SK-N-SH (cell line): ENCODE results near the gene FRZB. TPM values are rescaled to one million over a fixed set of nuclear protein-coding genes. Genes with fewer than 3 reads are reported as not detected.

Experiments
- CTCF ChIA-PET: fragments of 300-600, 350-600 bp; formaldehyde crosslinking; extraction: SDS; loops from one replicate; lab custom pipeline; 2021; lab: Yijun Ruan, JAX
- POLR2A ChIA-PET: fragments of 350-600 bp; sonication (Branson Sonifier 250); formaldehyde crosslinking; extraction: SDS; loops from one replicate; lab custom pipeline; 2020; ENCODE audit warnings: antibody characterized with exemption, inconsistent platforms; lab: Yijun Ruan, JAX
- DNase-seq: peaks from one replicate; pipeline ENCODE4 v3.0.0; 2012
- H2AFZ ChIP-seq: fragments of 200-600 bp; sonication (generic); 2 replicates; pipeline ENCODE4 v1.8.1; 2016; ENCODE audit warnings: antibody characterized with exemption, mild to moderate bottlenecking, low read depth
- H3F3A ChIP-seq: fragments of 200-600 bp; sonication (generic); replicated peaks from 2 replicates; pipeline ENCODE3; 2016; ENCODE audit warnings: antibody characterized with exemption, mild to moderate bottlenecking; ENCODE audit not compliant: insufficient read depth
- H3K27ac ChIP-seq, 2 experiments: fragments of 200-500 bp in 1 of 2; fragments of 200-600 bp in 1 of 2; sonication (Bioruptor generic) in 1 of 2; sonication (generic), shearing (Covaris generic) in 1 of 2; 2 replicates each; pipeline versions ENCODE4 v1.5.1 to v1.6.1; 2014 to 2016; ENCODE audit warnings: low read depth in 2 of 2, inconsistent platforms in 1 of 2, low read length in 1 of 2, mild to moderate bottlenecking in 1 of 2, mixed read lengths in 1 of 2
- H3K27me3 ChIP-seq: fragments of 200-600 bp; sonication (generic), shearing (Covaris generic); 2 replicates; pipeline ENCODE4 v1.6.1; 2016; ENCODE audit warnings: mixed run types; ENCODE audit not compliant: insufficient read depth
- H3K36me3 ChIP-seq, 2 experiments: fragments of 200-500 bp in 1 of 2; fragments of 200-600 bp in 1 of 2; sonication (Bioruptor generic) in 1 of 2; sonication (generic) in 1 of 2; replicated peaks in 1 of 2; 2 replicates each; pipeline versions ENCODE3 to v1.5.1; 2014 to 2016; ENCODE audit warnings: low read length in 1 of 2, mild to moderate bottlenecking in 1 of 2; ENCODE audit not compliant: insufficient read depth in 2 of 2, control insufficient read depth in 1 of 2
- H3K4me1 ChIP-seq, 2 experiments: fragments of 200-500 bp in 1 of 2; fragments of 200-600 bp in 1 of 2; sonication (Bioruptor generic) in 1 of 2; sonication (generic), shearing (Covaris generic) in 1 of 2; 2 replicates each; pipeline versions ENCODE4 v1.5.1 to v1.6.1; 2014 to 2016; ENCODE audit warnings: low read depth in 1 of 2, low read length in 1 of 2, mixed run types in 1 of 2; ENCODE audit not compliant: insufficient read depth in 2 of 2, control insufficient read depth in 1 of 2
- H3K4me2 ChIP-seq: fragments of 200-600 bp; sonication (generic), shearing (Covaris generic); 2 replicates; pipeline ENCODE4 v1.6.1; 2017; ENCODE audit warnings: mixed run types
- H3K4me3 ChIP-seq, 2 experiments: fragments of 200-500 bp in 1 of 2; fragments of 200-600 bp in 1 of 2; sonication (Bioruptor generic) in 1 of 2; sonication (generic), shearing (Covaris generic) in 1 of 2; 2 replicates each; pipeline versions ENCODE4 v1.5.1 to v1.8.1; 2014 to 2016; ENCODE audit warnings: low read depth in 2 of 2, inconsistent platforms in 1 of 2, low read length in 1 of 2, mild to moderate bottlenecking in 1 of 2, mixed read lengths in 1 of 2, moderate library complexity in 1 of 2
- H3K79me2 ChIP-seq: fragments of 200-600 bp; sonication (generic); 2 replicates; pipeline ENCODE4 v1.8.1; 2017; ENCODE audit warnings: mild to moderate bottlenecking; ENCODE audit not compliant: insufficient read depth
- H3K9ac ChIP-seq: fragments of 200-600 bp; sonication (generic); 2 replicates; pipeline ENCODE4 v1.6.1; 2017; ENCODE audit warnings: mixed run types
- H3K9me2 ChIP-seq: fragments of 200-600 bp; sonication (generic); 2 replicates; pipeline ENCODE4 v1.6.1; 2017; ENCODE audit warnings: mixed run types
- H3K9me3 ChIP-seq: fragments of 200-600 bp; sonication (generic); 2 replicates; pipeline ENCODE4 v1.6.1; 2017; ENCODE audit warnings: mixed run types, mild to moderate bottlenecking, moderate library complexity
- H4K20me1 ChIP-seq: fragments of 200-600 bp; sonication (generic); 2 replicates; pipeline ENCODE4 v1.6.1; 2017; ENCODE audit warnings: mild to moderate bottlenecking, mixed run types; ENCODE audit not compliant: insufficient read depth
- CTCF ChIP-seq: fragments of 200-600 bp; sonication (generic); IDR thresholded peaks from 2 replicates; pipeline ENCODE4 v1.6.1; 2017; ENCODE audit warnings: antibody characterized with exemption, mild to moderate bottlenecking, moderate library complexity
- EP300 ChIP-seq, 2 experiments: IDR thresholded peaks; 2 replicates each; pipeline versions ENCODE4 v1.4.0 to v1.6.1; 2012; ENCODE audit warnings: borderline replicate concordance in 1 of 2, low read depth in 1 of 2, low read length in 1 of 2
- JUND ChIP-seq: IDR thresholded peaks from 2 replicates; pipeline ENCODE4 v1.4.0; 2012
- MXI1 ChIP-seq: IDR thresholded peaks from 2 replicates; pipeline ENCODE4 v1.6.1; 2012; ENCODE audit warnings: mild to moderate bottlenecking, low read depth, low read length, improper control_type of control experiment
- NRF1 ChIP-seq: IDR thresholded peaks from 2 replicates; pipeline ENCODE4 v1.6.1; 2012; ENCODE audit warnings: low read depth, mild to moderate bottlenecking, low read length
- POLR2AphosphoS5 ChIP-seq: IDR thresholded peaks from 2 replicates; pipeline ENCODE4 v1.6.1; 2012; ENCODE audit warnings: low read depth, low read length
- REST ChIP-seq: IDR thresholded peaks from 2 replicates; pipeline ENCODE4 v1.6.1; 2012; ENCODE audit warnings: mild to moderate bottlenecking, low read depth, low read length, moderate library complexity
- RFX5 ChIP-seq: IDR thresholded peaks from 2 replicates; pipeline ENCODE4 v1.6.1; 2012; ENCODE audit warnings: mild to moderate bottlenecking, improper control_type of control experiment, low read length
- SMC3 ChIP-seq: IDR thresholded peaks from 2 replicates; pipeline ENCODE4 v1.6.1; 2012; ENCODE audit warnings: low read depth, low read length, improper control_type of control experiment
- TAF1 ChIP-seq: IDR thresholded peaks from 2 replicates; pipeline ENCODE4 v1.6.1; 2012; ENCODE audit warnings: low read depth, mild to moderate bottlenecking, low read length, moderate library complexity, borderline replicate concordance
- TCF12 ChIP-seq: IDR thresholded peaks from 2 replicates; pipeline ENCODE4 v1.4.0; 2012
- TEAD4 ChIP-seq: IDR thresholded peaks from 2 replicates; pipeline ENCODE4 v1.4.0; 2012; ENCODE audit warnings: mild to moderate bottlenecking, borderline replicate concordance; ENCODE audit not compliant: insufficient read depth
- YY1 ChIP-seq: IDR thresholded peaks from 2 replicates; pipeline ENCODE4 v1.4.0; 2012; ENCODE audit warnings: low read depth, mild to moderate bottlenecking
- ZBTB33 ChIP-seq: IDR thresholded peaks from 2 replicates; pipeline ENCODE4 v1.4.0; 2012; ENCODE audit warnings: low read depth, borderline replicate concordance
- WGBS: methylation state at CpG from one replicate; pipeline ENCODE4 v1.1.6; 2017; ENCODE audit warnings: low lambda C conversion rate; 5-methylcytosine and 5-hydroxymethylcytosine counted together
- polyA plus RNA-seq, 3 experiments: library from polyadenylated mRNA; depleted of rRNA; stranded (reverse); fragments of >200 nt; gene quantifications; 2 replicates each; pipeline ENCODE4 v1.2.3, GENCODE V29; 2012

FRZB gene
- polyA plus RNA-seq, 1 of the 3 experiments (the other 2 are of a cell fraction), result 3.5 TPM

- no peak for TF ChIP-seq CTCF
- no peak for TF ChIP-seq NRF1
- TF ChIP-seq TEAD4, result no peak
- TF ChIP-seq MXI1, result no peak
- TF ChIP-seq TAF1, result no peak
- no peak for TF ChIP-seq RFX5
- TF ChIP-seq POLR2AphosphoS5, result no peak
- TF ChIP-seq ZBTB33, result no peak
- no peak for TF ChIP-seq REST
- no peak for TF ChIP-seq EP300 (IDR thresholded peaks at IDR 0.05; ENCODE audit: borderline replicate concordance in 1 of 2, low read depth in 1 of 2, low read length in 1 of 2)
- TF ChIP-seq YY1, result no peak
- TF ChIP-seq TCF12, result no peak
- no peak for TF ChIP-seq SMC3
- no peak for TF ChIP-seq JUND
- H2AFZ ChIP-seq, result no peak overlapping the region
- no peak overlapping the region for H3K4me2 ChIP-seq
- no peaks in the 10 kb centered on the region for H3K9me2 ChIP-seq
- H3K27ac ChIP-seq, result no peak overlapping the region
- ChIA-PET POLR2A (no interaction called here), CTCF (no interaction called here)
- no peak for DNase-seq
- no peak overlapping the region for H3K4me3 ChIP-seq
- H4K20me1 ChIP-seq, result no peaks in the 10 kb centered on the region
- H3K27me3 ChIP-seq, result no peaks in the 10 kb centered on the region
- 95% methylated on average over 2 of the region's 2 CpGs for WGBS
- H3K79me2 ChIP-seq, result no peaks in the 10 kb centered on the region
- no peak overlapping the region for H3K9ac ChIP-seq
- peaks cover 7 to 8% of the 10 kb centered on the region in 2 experiments; a peak in 3 of 4 replicates for H3K4me1 ChIP-seq
- H3F3A ChIP-seq, result peaks cover 28% of the 10 kb centered on the region
- no peaks in the 10 kb centered on the region for H3K36me3 ChIP-seq
- 0 out of 2 replicates have a peak, but pooled peaks cover 2% of the 10 kb centered on the region for H3K9me3 ChIP-seq
Measured at GRCh38 chr2:182860858-182861257, 5.6 kb downstream of the FRZB start.
